A549 (cell line): ENCODE results near the gene NCLN. TPM values are rescaled to one million over a fixed set of nuclear protein-coding genes. Genes with fewer than 3 reads are reported as not detected.

Experiments
- polyA plus RNA-seq, 4 experiments: library from polyadenylated mRNA; depleted of rRNA in 3 of 4; stranded (reverse); fragments of >200 nt; fragmentation: RNase III in 1 of 4; extraction: RNeasy Plus Mini Kit Qiagen cat#74134 plus additional on column Dnase treatment in 1 of 4; gene quantifications; 2 replicates in 3 of 4; 3 replicates in 1 of 4; pipeline ENCODE4 v1.2.3, GENCODE V29; 2011 to 2017

Gene NCLN
- polyA plus RNA-seq, 2 of the 4 experiments (the other 2 are of a cell fraction), result 22.8 to 58.5 TPM

Other genes starting within 250 kb of the NCLN start
- 3.4 and 4.1 TPM in 2 replicates for gene ZNF77, start 241.0 kb upstream of the NCLN start, polyA plus RNA-seq (2011; rRNA removed)
- 1.7 to 1.9 TPM (median 1.7 TPM) in 3 replicates for gene ZNF77, start 241.0 kb upstream of the NCLN start, polyA plus RNA-seq (2017; fragmentation: RNase III; extraction: RNeasy Plus Mini Kit Qiagen cat#74134 plus additional on column Dnase treatment)
- gene TLE6, start 208.4 kb upstream of the NCLN start, polyA plus RNA-seq (2011; rRNA removed), result 3.1 and 6.1 TPM in 2 replicates
- gene TLE6, start 208.4 kb upstream of the NCLN start, polyA plus RNA-seq (2017; fragmentation: RNase III; extraction: RNeasy Plus Mini Kit Qiagen cat#74134 plus additional on column Dnase treatment), result 4.2 to 5.4 TPM (median 5.1 TPM) in 3 replicates
- gene TLE2, start 156.7 kb upstream of the NCLN start, polyA plus RNA-seq (2011; rRNA removed), result 2.1 and 2.7 TPM in 2 replicates
- 1.9 to 3.1 TPM (median 2.6 TPM) in 3 replicates for gene TLE2, start 156.7 kb upstream of the NCLN start, polyA plus RNA-seq (2017; fragmentation: RNase III; extraction: RNeasy Plus Mini Kit Qiagen cat#74134 plus additional on column Dnase treatment)
- gene TLE5, start 123.4 kb upstream of the NCLN start, polyA plus RNA-seq (2011; rRNA removed), result 171 and 183 TPM in 2 replicates
- 191 to 231 TPM (median 216 TPM) in 3 replicates for gene TLE5, start 123.4 kb upstream of the NCLN start, polyA plus RNA-seq (2017; fragmentation: RNase III; extraction: RNeasy Plus Mini Kit Qiagen cat#74134 plus additional on column Dnase treatment)
- 5.5 and 8.6 TPM in 2 replicates for gene GNA11, start 91.6 kb upstream of the NCLN start, polyA plus RNA-seq (2011; rRNA removed)
- gene GNA11, start 91.6 kb upstream of the NCLN start, polyA plus RNA-seq (2017; fragmentation: RNase III; extraction: RNeasy Plus Mini Kit Qiagen cat#74134 plus additional on column Dnase treatment), result 29.0 to 32.8 TPM (median 30.5 TPM) in 3 replicates
- gene GNA15, start 49.9 kb upstream of the NCLN start, polyA plus RNA-seq (2011; rRNA removed), result 0.06 and 0.07 TPM in 2 replicates
- 0.04 TPM in 1 of 3 replicates, not detected in the others for gene GNA15, start 49.9 kb upstream of the NCLN start, polyA plus RNA-seq (2017; fragmentation: RNase III; extraction: RNeasy Plus Mini Kit Qiagen cat#74134 plus additional on column Dnase treatment)
- 0.09 TPM in 1 of 2 replicates, not detected in the other for gene S1PR4, start 7.2 kb upstream of the NCLN start, polyA plus RNA-seq (2011; rRNA removed)
- gene S1PR4, start 7.2 kb upstream of the NCLN start, polyA plus RNA-seq (2017; fragmentation: RNase III; extraction: RNeasy Plus Mini Kit Qiagen cat#74134 plus additional on column Dnase treatment), result 0.08 to 0.33 TPM (median 0.17 TPM) in 3 replicates
- gene CELF5, start 38.7 kb downstream of the NCLN start, polyA plus RNA-seq (2011; rRNA removed), result 0.31 and 0.42 TPM in 2 replicates
- gene CELF5, start 38.7 kb downstream of the NCLN start, polyA plus RNA-seq (2017; fragmentation: RNase III; extraction: RNeasy Plus Mini Kit Qiagen cat#74134 plus additional on column Dnase treatment), result 0.61 to 0.87 TPM (median 0.75 TPM) in 3 replicates
- 2.6 and 4.7 TPM in 2 replicates for gene NFIC, start 180.7 kb downstream of the NCLN start, polyA plus RNA-seq (2011; rRNA removed)
- 34.6 to 36.4 TPM (median 34.9 TPM) in 3 replicates for gene NFIC, start 180.7 kb downstream of the NCLN start, polyA plus RNA-seq (2017; fragmentation: RNase III; extraction: RNeasy Plus Mini Kit Qiagen cat#74134 plus additional on column Dnase treatment)